Panc1 (cell line): ENCODE measurements around the gene SLC7A7. TPM values are rescaled to one million over a fixed set of nuclear protein-coding genes. Genes with fewer than 3 reads are reported as not detected.

Experiments used
- ATAC-seq: fragments of 200-7000 bp; cut with Tn5 transposase; 2 replicates; pipeline ENCODE4 v1.9.1; 2020; ENCODE audit warnings: mild to moderate bottlenecking, moderate library complexity
- BruUV-seq: library from RNA; stranded (reverse); fragments of 400-500 nt; replicated peaks from 2 replicates; lab custom pipeline; 2021; lab: Mats Ljungman, UMichigan
- CTCF ChIA-PET: fragments of 300-600 bp; sonication (Branson Sonifier 250); formaldehyde crosslinking; loops from one replicate; lab custom pipeline; 2022; ENCODE audit warnings: antibody characterized with exemption; lab: Charles Lee
- POLR2A ChIA-PET: fragments of 300-600 bp; sonication (Branson Sonifier 250); formaldehyde crosslinking; loops from one replicate; lab custom pipeline; 2022; ENCODE audit warnings: antibody characterized with exemption; lab: Charles Lee
- DNase-seq: peaks from one replicate; pipeline ENCODE4 v3.0.0-alpha.2; 2010; ENCODE audit warnings: low read depth, low spot score
- H3K27ac ChIP-seq: 2 replicates; pipeline ENCODE4 v1.5.1; 2011; ENCODE audit warnings: mild to moderate bottlenecking, low read length, inconsistent platforms
- H3K27me3 ChIP-seq: fragments of 200-500 bp; sonication (Bioruptor generic); 2 replicates; pipeline ENCODE4 v1.6.0; 2014; ENCODE audit warnings: low read length, inconsistent platforms; ENCODE audit not compliant: control insufficient read depth, insufficient read depth
- H3K36me3 ChIP-seq: fragments of 200-500 bp; sonication (Bioruptor generic); 2 replicates; pipeline ENCODE4 v1.5.1; 2014; ENCODE audit warnings: inconsistent platforms, mild to moderate bottlenecking, low read length, moderate library complexity; ENCODE audit not compliant: control insufficient read depth, insufficient read depth
- H3K4me1 ChIP-seq: 2 replicates; pipeline ENCODE4 v1.5.1; 2011; ENCODE audit warnings: inconsistent platforms, mild to moderate bottlenecking, low read length, moderate library complexity; ENCODE audit not compliant: control insufficient read depth, insufficient read depth
- H3K4me3 ChIP-seq, 2 experiments: 2 replicates each; pipeline ENCODE4 v1.5.1; 2011 to 2012; ENCODE audit warnings: low read depth in 2 of 2, low read length in 2 of 2, mild to moderate bottlenecking in 2 of 2, inconsistent platforms in 1 of 2, moderate library complexity in 1 of 2
- H3K9me3 ChIP-seq: fragments of 200-500 bp; sonication (Bioruptor generic); 2 replicates; pipeline ENCODE4 v1.5.1; 2014; ENCODE audit warnings: low read depth, mild to moderate bottlenecking, inconsistent platforms, low read length, moderate library complexity; ENCODE audit not compliant: control insufficient read depth, insufficient read depth
- CTCF ChIP-seq: fragments of 450-650 bp; IDR thresholded peaks from 2 replicates; pipeline ENCODE4 v1.5.1; 2017; ENCODE audit warnings: mild to moderate bottlenecking
- POLR2AphosphoS5 ChIP-seq: IDR thresholded peaks from 2 replicates; pipeline ENCODE4 v1.6.1; 2012; ENCODE audit warnings: mild to moderate bottlenecking, low read depth, low read length, moderate library complexity
- REST ChIP-seq, 2 experiments: IDR thresholded peaks; 2 replicates each; pipeline ENCODE4 v1.6.1; 2011 to 2012; ENCODE audit warnings: low read depth in 2 of 2, control low read depth in 1 of 2, low read length in 1 of 2, mild to moderate bottlenecking in 1 of 2, moderate library complexity in 1 of 2; ENCODE audit not compliant: insufficient read depth in 1 of 2
- SIN3A ChIP-seq: IDR thresholded peaks from 2 replicates; pipeline ENCODE4 v1.6.1; 2012; ENCODE audit warnings: low read depth, mild to moderate bottlenecking, low read length, moderate library complexity, borderline replicate concordance; ENCODE audit not compliant: insufficient read depth
- TCF7L2 ChIP-seq: IDR thresholded peaks from 2 replicates; pipeline ENCODE4 v1.6.1; 2011; ENCODE audit warnings: mild to moderate bottlenecking, low read depth, low read length, inconsistent platforms
- in situ Hi-C: cut with HindIII; loops from 2 replicates; pipeline ENCODE4 v1.10.0; 2016; ENCODE audit warnings: low sequenced_read_pairs, low pct_unique_long_range_greater_than_20kb
- intact Hi-C: fragments of 100-400 bp; cut with micrococcal nuclease; formaldehyde crosslinking; loops from one replicate; pipeline ENCODE4 v1.10.0; 2022; ENCODE audit not compliant: unreplicated experiment
- total RNA-seq: library from RNA; stranded (reverse); gene quantifications from one replicate; pipeline ENCODE4 v1.2.1, GENCODE V29; 2021; ENCODE audit not compliant: unreplicated experiment

The SLC7A7 gene
- total RNA-seq, 1 experiment from 2014 or later, result 0.85 TPM

GRCh38 chr14:22843123-22843925 lies 28.1 kb upstream of the SLC7A7 start:
- no peak overlapping the region for H3K4me3 ChIP-seq
- H3K36me3 ChIP-seq, result no peaks in the 10 kb centered on the region
- H3K27me3 ChIP-seq, result no peaks in the 10 kb centered on the region
- ATAC-seq (no peak), DNase-seq (no peak)
- H3K27ac ChIP-seq, result no peak overlapping the region
- POLR2A ChIA-PET, result no interaction called here
- no peak for TF ChIP-seq TCF7L2
- no peak for TF ChIP-seq POLR2AphosphoS5
- TF ChIP-seq REST (IDR thresholded peaks at IDR 0.05; ENCODE audit: insufficient read depth in 1 of 2, low read depth in 2 of 2, low read length in 1 of 2), result no peak
- TF ChIP-seq SIN3A, result no peak
- TF ChIP-seq CTCF, result no peak
- CTCF ChIA-PET, result interaction anchor here (0.5 to 0.6 kb wide), 2 partner anchors 78 to 130 kb away, joined by 3 to 4 read pairs; no protein-coding TSS in a partner anchor
- intact Hi-C loops, result no loop called here
- no TSS peak for BruUV-seq
- in situ Hi-C loops, result no loop called here
- H3K9me3 ChIP-seq, result no peaks in the 10 kb centered on the region
- H3K4me1 ChIP-seq, result no peaks in the 10 kb centered on the region

GRCh38 chr14:22842211-22843122 lies 27.2 kb upstream of the SLC7A7 start:
- no peak for DNase-seq
- Histone ChIP-seq H3K27ac (no peak overlapping the region), H3K36me3 (no peaks in the 10 kb centered on the region), H3K4me1 (no peaks in the 10 kb centered on the region), H3K27me3 (no peaks in the 10 kb centered on the region), H3K9me3 (no peaks in the 10 kb centered on the region), H3K4me3 (no peak overlapping the region)
- in situ Hi-C loops, result no loop called here
- intact Hi-C loops, result no loop called here
- ATAC-seq, result no peak
- TF ChIP-seq TCF7L2 (no peak), CTCF (no peak), SIN3A (no peak), REST (IDR thresholded peaks at IDR 0.05; ENCODE audit: insufficient read depth in 1 of 2, low read depth in 2 of 2, low read length in 1 of 2) (no peak), POLR2AphosphoS5 (no peak)
- ChIA-PET CTCF (interaction anchor here (0.5 kb wide), 1 partner anchor 129 kb away, joined by 4 read pairs; no protein-coding TSS in a partner anchor), POLR2A (no interaction called here)
- no TSS peak for BruUV-seq
